MCF 10A (cell line): Measurements from ENCODE around the gene SELENOM. TPM values are rescaled to one million over a fixed set of nuclear protein-coding genes. Genes with fewer than 3 reads are reported as not detected.

ENCODE experiments used
- BruUV-seq: library from RNA; stranded (reverse); fragments of 400-500 nt; replicated peaks from 2 replicates; lab custom pipeline; 2021; lab: Mats Ljungman, UMichigan
- CTCF ChIA-PET: fragments of 300-600 bp; sonication (Branson Sonifier 250); formaldehyde crosslinking; extraction: SDS; loops from one replicate; lab custom pipeline; 2021; ENCODE audit warnings: antibody characterized with exemption, inconsistent platforms; lab: Yijun Ruan, JAX
- POLR2A ChIA-PET: fragments of 300-600, 350-650 bp; sonication (Branson Sonifier 250); formaldehyde crosslinking; extraction: SDS; loops from one replicate; lab custom pipeline; 2020; ENCODE audit warnings: antibody characterized with exemption, inconsistent platforms; lab: Yijun Ruan, JAX
- DNase-seq: peaks from one replicate; pipeline ENCODE4 v3.0.0-alpha.2; 2018; ENCODE audit not compliant: unreplicated experiment
- H3K27ac Mint-ChIP-seq: one replicate; pipeline ENCODE4 v1.8.0; 2022; ENCODE audit warnings: mild to moderate bottlenecking, low read depth, mixed read lengths; ENCODE audit not compliant: unreplicated experiment
- H3K27me3 Mint-ChIP-seq: one replicate; pipeline ENCODE4 v1.8.0; 2022; ENCODE audit warnings: mixed read lengths; ENCODE audit not compliant: insufficient read depth, unreplicated experiment
- H3K36me3 Mint-ChIP-seq: one replicate; pipeline ENCODE4 v1.8.0; 2022; ENCODE audit warnings: mild to moderate bottlenecking, moderate library complexity, mixed read lengths; ENCODE audit not compliant: insufficient read depth, unreplicated experiment
- H3K4me1 Mint-ChIP-seq: one replicate; pipeline ENCODE4 v1.8.0; 2022; ENCODE audit warnings: mixed read lengths; ENCODE audit not compliant: insufficient read depth, unreplicated experiment
- H3K4me3 Mint-ChIP-seq: one replicate; pipeline ENCODE4 v1.8.0; 2022; ENCODE audit warnings: mild to moderate bottlenecking, moderate library complexity, mixed read lengths; ENCODE audit not compliant: unreplicated experiment
- H3K9me3 Mint-ChIP-seq: one replicate; pipeline ENCODE4 v1.8.0; 2022; ENCODE audit warnings: mixed read lengths; ENCODE audit not compliant: unreplicated experiment
- intact Hi-C: fragments of 100-400 bp; cut with micrococcal nuclease; formaldehyde crosslinking; loops from 2 replicates; pipeline ENCODE4 v1.14.1; 2022
- total RNA-seq: library from RNA; stranded (reverse); gene quantifications from 2 replicates; pipeline ENCODE4 v1.2.3, GENCODE V29; 2022
- TF ChIP-seq, protein P1 (sequence below): fragments of 200-600 bp; IDR thresholded peaks from one replicate; pipeline ENCODE4 v1.8.0; 2022; ENCODE audit warnings: antibody characterized with exemption, mild to moderate bottlenecking; ENCODE audit not compliant: unreplicated experiment

The SELENOM gene
- total RNA-seq, 1 experiment from 2014 or later = 44.9 TPM

DNA sequence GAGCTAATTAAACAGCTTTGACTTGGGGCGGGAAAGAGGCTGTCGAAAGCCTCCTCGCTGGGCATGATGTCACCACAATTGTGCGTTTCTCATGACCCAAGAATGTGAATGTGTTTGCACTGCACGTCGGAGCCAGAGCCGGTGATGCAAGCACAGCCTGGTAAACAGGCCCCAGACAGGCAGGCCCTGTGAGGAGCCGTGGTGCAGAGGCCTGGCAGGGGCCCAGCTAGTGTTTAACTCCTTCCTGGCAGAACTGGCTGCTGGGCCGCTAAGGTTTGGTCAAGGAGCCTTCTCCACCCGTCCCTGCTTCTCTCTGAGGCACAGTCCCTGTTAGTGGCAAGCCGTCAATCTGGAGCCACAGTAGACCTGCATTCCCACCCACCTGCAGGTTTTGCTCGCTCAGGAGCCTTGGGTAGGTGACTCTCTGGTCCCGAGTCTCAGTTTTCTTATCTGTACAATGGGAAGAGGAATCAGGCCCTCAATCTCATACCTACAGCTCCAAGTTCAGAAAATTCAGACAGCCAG, 51.7 kb downstream of the SELENOM start:
- TF ChIP-seq, protein P1, sequence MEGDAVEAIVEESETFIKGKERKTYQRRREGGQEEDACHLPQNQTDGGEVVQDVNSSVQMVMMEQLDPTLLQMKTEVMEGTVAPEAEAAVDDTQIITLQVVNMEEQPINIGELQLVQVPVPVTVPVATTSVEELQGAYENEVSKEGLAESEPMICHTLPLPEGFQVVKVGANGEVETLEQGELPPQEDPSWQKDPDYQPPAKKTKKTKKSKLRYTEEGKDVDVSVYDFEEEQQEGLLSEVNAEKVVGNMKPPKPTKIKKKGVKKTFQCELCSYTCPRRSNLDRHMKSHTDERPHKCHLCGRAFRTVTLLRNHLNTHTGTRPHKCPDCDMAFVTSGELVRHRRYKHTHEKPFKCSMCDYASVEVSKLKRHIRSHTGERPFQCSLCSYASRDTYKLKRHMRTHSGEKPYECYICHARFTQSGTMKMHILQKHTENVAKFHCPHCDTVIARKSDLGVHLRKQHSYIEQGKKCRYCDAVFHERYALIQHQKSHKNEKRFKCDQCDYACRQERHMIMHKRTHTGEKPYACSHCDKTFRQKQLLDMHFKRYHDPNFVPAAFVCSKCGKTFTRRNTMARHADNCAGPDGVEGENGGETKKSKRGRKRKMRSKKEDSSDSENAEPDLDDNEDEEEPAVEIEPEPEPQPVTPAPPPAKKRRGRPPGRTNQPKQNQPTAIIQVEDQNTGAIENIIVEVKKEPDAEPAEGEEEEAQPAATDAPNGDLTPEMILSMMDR = no peak
- H3K27me3 Mint-ChIP-seq = no peaks in the 10 kb centered on the region
- ChIA-PET POLR2A (interaction anchor here (0.5 to 4.0 kb wide), 11 partner anchors 8 to 114 kb away, joined by 3 to 31 read pairs (median 7); partner anchors contain the start of genes MORC2, SMTN and TUG1), CTCF (interaction anchor here (1.0 to 1.2 kb wide), 2 partner anchors 19 to 28 kb away, joined by 4 to 7 read pairs; no protein-coding TSS in a partner anchor)
- H3K9me3 Mint-ChIP-seq = no peaks in the 10 kb centered on the region
- no peaks in the 10 kb centered on the region for H3K36me3 Mint-ChIP-seq
- no TSS peak for BruUV-seq
- peak; percentile 97 for DNase-seq
- H3K27ac Mint-ChIP-seq = peak overlapping the region; percentile 84
- intact Hi-C loops = no loop called here
- H3K4me3 Mint-ChIP-seq = no peak overlapping the region
- H3K4me1 Mint-ChIP-seq = peaks cover 9% of the 10 kb centered on the region

GRCh38 chr22:31055117-31055634, 52.2 kb downstream of the SELENOM start:
- intact Hi-C loops = no loop called here
- DNase-seq = no peak
- H3K4me1 Mint-ChIP-seq = peaks cover 9% of the 10 kb centered on the region
- ChIA-PET CTCF (interaction anchor here (0.6 to 1.2 kb wide), 3 partner anchors 18 to 567 kb away, joined by 3 to 7 read pairs (median 4); no protein-coding TSS in a partner anchor), POLR2A (interaction anchor here (0.5 to 4.0 kb wide), 12 partner anchors 8 to 119 kb away, joined by 3 to 31 read pairs (median 6); partner anchors contain the start of genes MORC2, SMTN and TUG1)
- no peaks in the 10 kb centered on the region for H3K9me3 Mint-ChIP-seq
- H3K4me3 Mint-ChIP-seq = no peak overlapping the region
- H3K27me3 Mint-ChIP-seq = no peaks in the 10 kb centered on the region
- peak overlapping the region; percentile 84 for H3K27ac Mint-ChIP-seq
- TSS peak; percentile 79 for BruUV-seq
- TF ChIP-seq, protein P1 = no peak
- H3K36me3 Mint-ChIP-seq = no peaks in the 10 kb centered on the region

Other genes with a start within 250 kb of the SELENOM start
- 35.7 and 36.1 TPM in 2 replicates for gene MORC2, start 138.8 kb downstream of the SELENOM start, total RNA-seq
- gene TUG1, start 138.3 kb downstream of the SELENOM start, total RNA-seq = 85.5 and 99.0 TPM in 2 replicates
- gene SMTN, start 26.2 kb downstream of the SELENOM start, total RNA-seq = 69.5 and 80.2 TPM in 2 replicates
- gene INPP5J, start 15.4 kb upstream of the SELENOM start, total RNA-seq = 0.61 and 0.66 TPM in 2 replicates
- not detected in 2 replicates for gene PLA2G3, start 32.9 kb upstream of the SELENOM start, total RNA-seq
- 34.6 and 44.8 TPM in 2 replicates for gene RNF185, start 52.6 kb upstream of the SELENOM start, total RNA-seq
- gene LIMK2, start 104.7 kb upstream of the SELENOM start, total RNA-seq = 74.4 and 126 TPM in 2 replicates
- gene PIK3IP1, start 184.9 kb upstream of the SELENOM start, total RNA-seq = 0.25 and 0.93 TPM in 2 replicates
- gene PATZ1, start 238.8 kb upstream of the SELENOM start, total RNA-seq = 16.0 and 19.2 TPM in 2 replicates